Natural killer cell (primary cell): ENCODE measurements around the gene LIPA. TPM values are rescaled to one million over a fixed set of nuclear protein-coding genes. Genes with fewer than 3 reads are reported as not detected.
"Not testable (repeated sequence)": the region's sequence is repeated elsewhere in the genome, so short reads cannot be mapped to it uniquely, and the experiment has no call there.

Experiments
- ATAC-seq, 3 donors: fragments of 150-1000 bp in 2 of 3; fragments of 200-7000 bp in 1 of 3; cut with Tn5 transposase; 1 replicate in 1 of 3; 2 replicates in 2 of 3; pipeline ENCODE4 v1.10.0; 2021; ENCODE audit warnings: mild to moderate bottlenecking in 2 of 3, moderate library complexity in 2 of 3
- DNase-seq, 2 donors: peaks; one replicate each; pipeline versions ENCODE4 v3.0.0 to v3.0.0-alpha.2; 2013 to 2021; ENCODE audit warnings: mixed read lengths in 1 of 2
- H3K27ac ChIP-seq: one replicate; pipeline ENCODE4 v1.5.1; 2013; ENCODE audit warnings: mild to moderate bottlenecking, low read length
- H3K27me3 ChIP-seq: one replicate; pipeline ENCODE4 v1.6.1; 2013; ENCODE audit warnings: low read length; ENCODE audit not compliant: control insufficient read depth, insufficient read depth
- H3K36me3 ChIP-seq: one replicate; pipeline ENCODE4 v1.6.1; 2013; ENCODE audit warnings: low read length; ENCODE audit not compliant: control insufficient read depth, insufficient read depth
- H3K4me1 ChIP-seq: one replicate; pipeline ENCODE4 v1.6.1; 2013; ENCODE audit warnings: low read length; ENCODE audit not compliant: control insufficient read depth, insufficient read depth
- H3K4me3 ChIP-seq: one replicate; pipeline ENCODE4 v1.5.1; 2013; ENCODE audit warnings: low read length
- H3K9me3 ChIP-seq: one replicate; pipeline ENCODE4 v1.6.1; 2013; ENCODE audit warnings: low read length; ENCODE audit not compliant: control insufficient read depth, insufficient read depth
- H3K27ac Mint-ChIP-seq, 2 donors: one replicate each; pipeline ENCODE4 v1.8.0; 2022; ENCODE audit warnings: mild to moderate bottlenecking in 2 of 2, mixed read lengths in 2 of 2, moderate library complexity in 1 of 2
- H3K27me3 Mint-ChIP-seq, 2 donors: one replicate each; pipeline ENCODE4 v1.8.0; 2022; ENCODE audit warnings: low read depth in 2 of 2, mixed read lengths in 2 of 2
- H3K36me3 Mint-ChIP-seq: one replicate; pipeline ENCODE4 v1.8.0; 2022; ENCODE audit warnings: mixed read lengths
- H3K4me1 Mint-ChIP-seq, 2 donors: one replicate each; pipeline ENCODE4 v1.8.0; 2022; ENCODE audit warnings: mixed read lengths in 2 of 2
- H3K4me3 Mint-ChIP-seq: one replicate; pipeline ENCODE4 v1.8.0; 2022; ENCODE audit warnings: mild to moderate bottlenecking, moderate library complexity, mixed read lengths
- H3K9me3 Mint-ChIP-seq, 2 donors: one replicate each; pipeline ENCODE4 v1.8.0; 2022; ENCODE audit warnings: mixed read lengths in 2 of 2
- CTCF ChIP-seq: fragments of 200-600 bp; IDR thresholded peaks from one replicate; pipeline ENCODE4 v1.8.0; 2022; ENCODE audit warnings: antibody characterized with exemption
- WGBS: methylation state at CpG from one replicate; pipeline ENCODE4 v1.1.7; 2013; ENCODE audit warnings: missing lambda C conversion rate; ENCODE audit not compliant: insufficient coverage; 5-methylcytosine and 5-hydroxymethylcytosine counted together
- intact Hi-C: fragments of 100-400 bp; cut with micrococcal nuclease; formaldehyde crosslinking; loops from one replicate; pipeline ENCODE4 v1.14.2; 2022
- total RNA-seq, 4 donors: library from RNA; stranded (reverse); fragments of 120-200 nt in 1 of 4; gene quantifications; one replicate each; pipeline versions ENCODE4 v1.2.3 to v1.2.4, GENCODE V29; 2013 to 2022

Gene LIPA
- total RNA-seq, 3 donors from 2014 or later (not counting 1 experiment from before 2014, with no cell fraction given): 41.0 to 43.3 (median 41.1) TPM

DNA sequence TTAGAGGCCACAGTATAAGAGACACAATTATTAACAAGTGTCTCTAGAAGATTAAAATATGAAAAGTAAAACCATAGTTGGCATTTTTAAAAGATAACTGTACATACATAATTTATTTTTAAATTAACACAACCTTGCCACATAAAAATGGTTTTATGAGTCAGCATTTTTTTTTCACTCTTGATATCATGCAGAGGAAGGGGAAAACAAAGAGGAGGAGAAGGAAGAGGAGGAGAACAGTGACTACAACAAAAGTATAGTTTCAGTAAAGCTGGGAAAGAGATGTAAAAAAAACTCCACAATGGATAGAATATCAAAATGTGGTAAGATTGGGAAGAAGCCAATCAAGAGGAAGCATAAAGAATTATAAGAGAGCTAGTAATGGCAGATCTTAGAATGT lies 78.5 kb downstream of the LIPA start:
- no peaks in the 10 kb centered on the region for H3K4me1 Mint-ChIP-seq
- no peak overlapping the region for H3K4me3 Mint-ChIP-seq
- intact Hi-C loops: no loop called here
- no peaks in the 10 kb centered on the region for H3K36me3 Mint-ChIP-seq
- TF ChIP-seq CTCF: no peak
- H3K4me1 ChIP-seq: no peaks in the 10 kb centered on the region
- no peaks in the 10 kb centered on the region for H3K9me3 ChIP-seq
- no peak overlapping the region for H3K27ac ChIP-seq
- peaks cover 4% of the 10 kb centered on the region for H3K27me3 ChIP-seq
- ATAC-seq: no peak
- peaks cover 12 to 38% of the 10 kb centered on the region in 2 donors for H3K27me3 Mint-ChIP-seq
- H3K27ac Mint-ChIP-seq: no peak overlapping the region
- no peak for DNase-seq
- no peaks in the 10 kb centered on the region for H3K36me3 ChIP-seq
- no peaks in the 10 kb centered on the region for H3K9me3 Mint-ChIP-seq
- no peak overlapping the region for H3K4me3 ChIP-seq

GRCh38 chr10:89171996-89172395 lies 79.6 kb downstream of the LIPA start:
- H3K4me3 Mint-ChIP-seq: no peak overlapping the region
- no peak for DNase-seq
- Histone ChIP-seq H3K4me1 (no peaks in the 10 kb centered on the region), H3K4me3 (no peak overlapping the region), H3K9me3 (no peaks in the 10 kb centered on the region), H3K27ac (no peak overlapping the region), H3K36me3 (no peaks in the 10 kb centered on the region), H3K27me3 (peaks cover 4% of the 10 kb centered on the region)
- H3K27me3 Mint-ChIP-seq: peaks cover 12 to 38% of the 10 kb centered on the region in 2 donors
- H3K36me3 Mint-ChIP-seq: no peaks in the 10 kb centered on the region
- TF ChIP-seq CTCF: no peak
- WGBS: 93% methylated on average over 4 of the region's 4 CpGs
- intact Hi-C loops: no loop called here
- no peaks in the 10 kb centered on the region for H3K9me3 Mint-ChIP-seq
- H3K4me1 Mint-ChIP-seq: no peaks in the 10 kb centered on the region
- H3K27ac Mint-ChIP-seq: no peak overlapping the region
- ATAC-seq: no peak

GRCh38 chr10:89171263-89171872 lies 80.2 kb downstream of the LIPA start:
- Histone ChIP-seq H3K36me3 (no peaks in the 10 kb centered on the region), H3K27ac (no peak overlapping the region), H3K9me3 (no peaks in the 10 kb centered on the region), H3K27me3 (peaks cover 4% of the 10 kb centered on the region), H3K4me3 (no peak overlapping the region), H3K4me1 (no peaks in the 10 kb centered on the region)
- no peak for TF ChIP-seq CTCF
- Mint-ChIP-seq H3K9me3 (no peaks in the 10 kb centered on the region), H3K27me3 (peaks cover 17 to 43% of the 10 kb centered on the region in 2 donors), H3K36me3 (no peaks in the 10 kb centered on the region), H3K4me3 (no peak overlapping the region), H3K27ac (no peak overlapping the region), H3K4me1 (no peaks in the 10 kb centered on the region)
- DNase-seq (no peak), ATAC-seq (no peak)
- 85% methylated on average over 2 of the region's 2 CpGs for WGBS
- intact Hi-C loops: no loop called here

GRCh38 chr10:89168354-89168900 lies 83.1 kb downstream of the LIPA start:
- H3K27ac Mint-ChIP-seq, DNase-seq, H3K4me3 Mint-ChIP-seq, H3K27ac ChIP-seq, H3K4me1 ChIP-seq, H3K9me3 ChIP-seq, H3K36me3 ChIP-seq, H3K4me1 Mint-ChIP-seq, intact Hi-C loops, H3K27me3 ChIP-seq, H3K4me3 ChIP-seq, ATAC-seq, H3K36me3 Mint-ChIP-seq, H3K9me3 Mint-ChIP-seq: not testable (repeated sequence)
- 81% methylated on average over 8 of the region's 9 CpGs for WGBS
- peaks cover 20 to 64% of the 10 kb centered on the region in 2 donors for H3K27me3 Mint-ChIP-seq
